H1 (cell line): ENCODE measurements around the gene CACNG8. TPM values are rescaled to one million over a fixed set of nuclear protein-coding genes. Genes with fewer than 3 reads are reported as not detected.

Experiments used
- BRCA1 ChIP-seq: IDR thresholded peaks from 2 replicates; pipeline ENCODE4 v1.6.1; 2012; ENCODE audit warnings: low read depth, low read length, improper control_type of control experiment
- CTBP2 ChIP-seq: IDR thresholded peaks from 2 replicates; pipeline ENCODE4 v1.7.0; 2011; ENCODE audit warnings: borderline replicate concordance, mild to moderate bottlenecking, moderate library complexity, mixed read lengths, low read length; ENCODE audit not compliant: insufficient read depth, insufficient read length
- HDAC2 ChIP-seq, 2 experiments: fragments of 300-600 bp in 1 of 2; sonication (generic) in 1 of 2; IDR thresholded peaks; 2 replicates each; pipeline ENCODE4 v1.6.1; 2011 to 2012; ENCODE audit warnings: low read depth in 2 of 2, low read length in 2 of 2, mild to moderate bottlenecking in 2 of 2, moderate library complexity in 2 of 2, borderline replicate concordance in 1 of 2, inconsistent platforms in 1 of 2
- NANOG ChIP-seq: IDR thresholded peaks from 2 replicates; pipeline ENCODE4 v1.6.1; 2011; ENCODE audit warnings: low read length, low read depth, mild to moderate bottlenecking, inconsistent platforms; ENCODE audit not compliant: insufficient read depth, poor library complexity, severe bottlenecking
- POU5F1 ChIP-seq: IDR thresholded peaks from 2 replicates; pipeline ENCODE4 v1.6.1; 2011; ENCODE audit warnings: low read depth, mild to moderate bottlenecking, low read length, moderate library complexity
- RAD21 ChIP-seq, 2 experiments: IDR thresholded peaks in 1 of 2; conservative IDR thresholded peaks in 1 of 2; 2 replicates each; pipeline ENCODE4 v1.6.1; 2011; ENCODE audit warnings: low read depth in 2 of 2, low read length in 2 of 2, improper control_type of control experiment in 1 of 2, inconsistent platforms in 1 of 2, mild to moderate bottlenecking in 1 of 2, moderate library complexity in 1 of 2
- SIX5 ChIP-seq: IDR thresholded peaks from 2 replicates; pipeline ENCODE4 v1.6.1; 2011; ENCODE audit warnings: mild to moderate bottlenecking, low read depth, low read length
- polyA plus RNA-seq, 7 experiments: library from polyadenylated mRNA; depleted of rRNA in 3 of 7; stranded (reverse) in 5 of 7; unstranded in 2 of 7; fragments of >200 nt in 5 of 7; fragments of 200-250 nt in 2 of 7; gene quantifications; 1 replicate in 5 of 7; 2 replicates in 1 of 7; 4 replicates in 1 of 7; pipeline versions ENCODE4 v1.2.1 to v1.2.3, GENCODE V29; 2011 to 2013; ENCODE audit warnings: missing spikeins in 2 of 7, mixed read lengths in 2 of 7
- total RNA-seq: library from RNA; stranded (reverse); fragmentation: NEBNext Ultra II Directional; extraction: Animal tissue kit (Norgen Biotek cat#: 25700); gene quantifications from 2 replicates; pipeline ENCODE4 v1.2.1, GENCODE V29; 2021

Gene CACNG8
- total and polyA plus RNA-seq, 2 of the 8 experiments (the other 6 are each of a cell fraction or from before 2014, with no cell fraction given) = 0.41 to 4.5 TPM

- TF ChIP-seq CTBP2 (no peak), HDAC2 (IDR thresholded peaks at IDR 0.05; ENCODE audit: borderline replicate concordance in 1 of 2, low read depth in 2 of 2, low read length in 2 of 2) (no peak), NANOG (no peak), POU5F1 (no peak), BRCA1 (no peak), RAD21 (IDR thresholded peaks at IDR 0.05 in 1 of 2, conservative IDR thresholded peaks at IDR 0.05 in 1 of 2; ENCODE audit: low read depth in 2 of 2, low read length in 2 of 2) (peak; percentile 82 to 85), SIX5 (no peak)
Measured at GRCh38 chr19:54029930-54030490, 67.3 kb downstream of the CACNG8 start (continued).
